PFSK-1 (cell line): ENCODE results near the gene EPB41L4A.

Source experiments
- FOXP2 ChIP-seq: optimal IDR thresholded peaks from 2 replicates; pipeline ENCODE3; 2011; ENCODE audit warnings: borderline replicate concordance, control low read depth, inconsistent platforms; ENCODE audit not compliant: insufficient read depth; ENCODE audit errors: extremely low read length, extremely low read depth
- POLR2AphosphoS5 ChIP-seq: IDR thresholded peaks from 2 replicates; pipeline ENCODE4 v1.6.1; 2012; ENCODE audit warnings: low read depth, mild to moderate bottlenecking, control low read depth, low read length, moderate library complexity
- SIN3A ChIP-seq: IDR thresholded peaks from 2 replicates; pipeline ENCODE4 v1.6.1; 2012; ENCODE audit warnings: mild to moderate bottlenecking, low read length, moderate library complexity, borderline replicate concordance; ENCODE audit not compliant: insufficient read depth
- TAF1 ChIP-seq: IDR thresholded peaks from 2 replicates; pipeline ENCODE4 v1.6.1; 2012; ENCODE audit warnings: low read length, control low read depth, borderline replicate concordance; ENCODE audit not compliant: insufficient read depth
- TF ChIP-seq, protein P1 (sequence below), 2 experiments: IDR thresholded peaks; 2 replicates each; pipeline versions ENCODE4 v1.6.1 to v1.8.0; 2011 to 2012; ENCODE audit warnings: low read depth in 2 of 2, low read length in 2 of 2, control low read depth in 1 of 2, inconsistent platforms in 1 of 2, mild to moderate bottlenecking in 1 of 2, moderate library complexity in 1 of 2; ENCODE audit not compliant: insufficient read depth in 1 of 2

EPB41L4A gene

DNA sequence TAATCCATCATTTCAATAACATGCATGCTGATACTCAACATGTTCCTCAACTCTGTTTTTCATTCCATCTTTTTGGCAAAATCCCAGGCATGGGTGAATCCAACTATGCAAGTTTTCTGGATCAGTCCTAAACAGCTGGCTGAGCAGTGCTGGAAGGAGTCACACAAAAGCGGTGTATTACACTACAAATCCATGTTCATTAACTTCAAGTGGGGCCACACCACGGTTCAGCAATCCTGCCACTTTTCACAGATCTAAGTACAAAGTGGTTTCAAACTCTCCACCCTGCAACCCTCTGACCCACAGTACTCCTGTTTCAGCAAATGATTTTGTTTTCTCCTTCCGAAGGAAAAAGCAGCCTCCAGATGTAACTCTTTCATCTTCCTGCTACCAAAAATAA is 222.5 kb downstream of the EPB41L4A start:
- TF ChIP-seq FOXP2: no peak
- no peak for TF ChIP-seq POLR2AphosphoS5
- TF ChIP-seq SIN3A: no peak
- no peak for TF ChIP-seq TAF1
- TF ChIP-seq, protein P1, sequence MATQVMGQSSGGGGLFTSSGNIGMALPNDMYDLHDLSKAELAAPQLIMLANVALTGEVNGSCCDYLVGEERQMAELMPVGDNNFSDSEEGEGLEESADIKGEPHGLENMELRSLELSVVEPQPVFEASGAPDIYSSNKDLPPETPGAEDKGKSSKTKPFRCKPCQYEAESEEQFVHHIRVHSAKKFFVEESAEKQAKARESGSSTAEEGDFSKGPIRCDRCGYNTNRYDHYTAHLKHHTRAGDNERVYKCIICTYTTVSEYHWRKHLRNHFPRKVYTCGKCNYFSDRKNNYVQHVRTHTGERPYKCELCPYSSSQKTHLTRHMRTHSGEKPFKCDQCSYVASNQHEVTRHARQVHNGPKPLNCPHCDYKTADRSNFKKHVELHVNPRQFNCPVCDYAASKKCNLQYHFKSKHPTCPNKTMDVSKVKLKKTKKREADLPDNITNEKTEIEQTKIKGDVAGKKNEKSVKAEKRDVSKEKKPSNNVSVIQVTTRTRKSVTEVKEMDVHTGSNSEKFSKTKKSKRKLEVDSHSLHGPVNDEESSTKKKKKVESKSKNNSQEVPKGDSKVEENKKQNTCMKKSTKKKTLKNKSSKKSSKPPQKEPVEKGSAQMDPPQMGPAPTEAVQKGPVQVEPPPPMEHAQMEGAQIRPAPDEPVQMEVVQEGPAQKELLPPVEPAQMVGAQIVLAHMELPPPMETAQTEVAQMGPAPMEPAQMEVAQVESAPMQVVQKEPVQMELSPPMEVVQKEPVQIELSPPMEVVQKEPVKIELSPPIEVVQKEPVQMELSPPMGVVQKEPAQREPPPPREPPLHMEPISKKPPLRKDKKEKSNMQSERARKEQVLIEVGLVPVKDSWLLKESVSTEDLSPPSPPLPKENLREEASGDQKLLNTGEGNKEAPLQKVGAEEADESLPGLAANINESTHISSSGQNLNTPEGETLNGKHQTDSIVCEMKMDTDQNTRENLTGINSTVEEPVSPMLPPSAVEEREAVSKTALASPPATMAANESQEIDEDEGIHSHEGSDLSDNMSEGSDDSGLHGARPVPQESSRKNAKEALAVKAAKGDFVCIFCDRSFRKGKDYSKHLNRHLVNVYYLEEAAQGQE (IDR thresholded peaks at IDR 0.05; ENCODE audit: insufficient read depth in 1 of 2, low read depth in 2 of 2, low read length in 2 of 2): no peak

DNA sequence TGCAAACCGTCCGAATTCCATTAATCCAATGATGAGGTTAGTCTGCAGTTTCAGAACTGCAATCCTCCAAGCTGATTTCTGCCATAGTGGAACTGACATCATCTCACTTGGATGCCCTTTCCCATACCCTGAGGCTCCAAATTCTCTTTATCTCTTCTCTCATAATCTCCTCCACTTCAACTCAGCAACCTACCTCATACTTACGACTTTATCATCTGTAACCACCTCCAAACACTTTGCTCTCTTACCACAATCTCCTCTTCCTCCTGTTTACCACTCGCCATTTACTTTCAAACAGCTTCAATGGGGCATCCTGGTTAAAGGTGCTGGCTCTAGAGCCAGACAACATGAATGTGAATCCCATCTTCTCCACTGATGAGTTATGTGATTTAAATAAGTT is 223.2 kb downstream of the EPB41L4A start:
- TF ChIP-seq FOXP2 (no peak), TAF1 (no peak), POLR2AphosphoS5 (no peak), SIN3A (no peak)
- TF ChIP-seq, protein P1 (IDR thresholded peaks at IDR 0.05; ENCODE audit: insufficient read depth in 1 of 2, low read depth in 2 of 2, low read length in 2 of 2): no peak

DNA sequence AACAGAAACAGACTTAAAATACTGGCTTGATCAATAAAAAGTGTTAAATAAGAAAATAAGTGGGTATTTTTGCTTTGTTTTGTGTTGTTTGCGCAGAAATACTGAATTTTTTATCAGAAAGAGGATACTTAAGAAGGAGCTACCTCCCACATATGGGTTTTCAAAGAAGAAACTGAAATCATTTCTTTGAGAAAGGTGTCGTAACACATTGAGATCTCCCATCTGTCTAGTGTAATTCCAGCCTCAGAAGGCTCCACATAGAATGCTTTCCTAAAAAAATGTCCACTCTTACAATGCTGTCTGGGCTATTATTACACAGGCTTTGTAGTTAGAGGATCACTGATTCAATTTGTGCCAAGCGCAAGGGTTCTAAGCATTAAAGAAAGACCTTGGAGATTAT is 226.2 kb downstream of the EPB41L4A start:
- no peak for TF ChIP-seq SIN3A
- TF ChIP-seq, protein P1 (IDR thresholded peaks at IDR 0.05; ENCODE audit: insufficient read depth in 1 of 2, low read depth in 2 of 2, low read length in 2 of 2): no peak

DNA sequence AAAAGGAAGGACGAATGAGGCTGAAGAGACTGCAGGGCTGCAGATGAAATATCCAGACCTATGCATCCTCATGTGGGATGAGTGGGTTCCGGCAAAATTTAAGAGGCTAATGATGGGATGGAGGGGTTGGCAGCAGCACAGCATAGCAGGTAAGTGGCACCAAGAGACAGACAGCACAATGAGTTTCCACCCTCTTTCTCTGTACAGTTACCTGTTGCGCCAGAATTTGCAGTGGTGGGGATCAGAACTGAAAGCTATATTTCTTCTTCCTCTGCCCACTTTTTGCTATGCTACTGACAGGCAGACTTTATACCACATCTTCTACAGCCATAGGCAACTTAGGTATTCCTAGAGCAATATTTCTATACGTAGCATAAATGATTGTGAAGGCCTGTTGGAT is 227.0 kb downstream of the EPB41L4A start:
- TF ChIP-seq, protein P1 (IDR thresholded peaks at IDR 0.05; ENCODE audit: insufficient read depth in 1 of 2, low read depth in 2 of 2, low read length in 2 of 2): no peak
- TF ChIP-seq POLR2AphosphoS5 (no peak), SIN3A (no peak), TAF1 (no peak), FOXP2 (no peak)

DNA sequence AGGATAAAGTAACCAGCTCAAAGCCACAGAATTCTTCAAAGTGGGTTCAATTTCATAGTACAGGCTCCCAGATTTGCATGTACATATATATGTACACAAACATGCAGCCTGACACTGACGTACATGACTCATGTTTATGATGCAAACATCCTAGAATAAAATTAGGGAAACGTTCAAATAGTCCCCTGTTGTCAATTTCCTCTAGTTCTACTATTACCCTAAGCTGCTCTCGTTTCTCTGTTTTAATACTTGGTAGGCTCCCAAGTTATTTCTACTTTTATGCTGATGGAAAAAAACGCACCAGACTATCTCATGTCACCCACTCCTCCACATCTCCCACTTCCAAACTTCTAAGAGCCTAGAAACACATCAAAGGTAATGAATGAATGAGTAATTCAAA is 229.7 kb downstream of the EPB41L4A start:
- TF ChIP-seq POLR2AphosphoS5 (no peak), FOXP2 (no peak), TAF1 (no peak), SIN3A (no peak)
- TF ChIP-seq, protein P1 (IDR thresholded peaks at IDR 0.05; ENCODE audit: insufficient read depth in 1 of 2, low read depth in 2 of 2, low read length in 2 of 2): no peak
